NT2/D1 (cell line): ENCODE results near the gene ACER3.

Source experiments
- SUZ12 ChIP-seq: IDR thresholded peaks from 2 replicates; pipeline ENCODE4 v1.6.1; 2011; ENCODE audit not compliant: insufficient read length, insufficient read depth; ENCODE audit errors: extremely low read depth
- YY1 ChIP-seq: IDR thresholded peaks from 2 replicates; pipeline ENCODE4 v1.6.1; 2011; ENCODE audit not compliant: insufficient read length, insufficient read depth
- ZNF274 ChIP-seq: IDR thresholded peaks from 2 replicates; pipeline ENCODE4 v1.6.1; 2011; ENCODE audit warnings: mild to moderate bottlenecking, low read depth, low read length

DNA sequence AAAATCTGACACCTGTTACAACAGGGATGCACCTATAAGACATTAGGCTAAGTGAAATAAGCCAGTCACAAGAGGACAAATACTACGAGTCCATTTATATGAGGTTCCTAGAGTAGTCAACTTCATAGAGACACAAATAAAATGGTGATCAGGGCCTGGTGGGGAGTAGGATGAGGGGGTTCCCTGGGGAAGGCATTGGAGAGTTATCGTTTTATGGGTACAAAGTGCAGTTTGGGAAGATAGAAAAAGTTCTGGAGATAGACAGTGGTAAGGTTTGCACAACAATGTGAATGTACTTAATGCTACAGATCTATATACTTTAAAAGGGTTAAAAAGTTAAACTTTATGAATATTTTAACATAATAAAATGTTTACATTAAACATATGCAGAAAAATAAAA is 142.1 kb downstream of the ACER3 start:
- TF ChIP-seq SUZ12 (no peak), ZNF274 (no peak), YY1 (no peak)
